ENCODE results near the gene C3.

GRCh38 chr19:6729573-6730152, 9.2 kb upstream of the C3 start:
- TF ChIP-seq CTCF (IDR thresholded peaks at IDR 0.05) (no peak), POLR2A (IDR thresholded peaks at IDR 0.05) (no peak), POLR2AphosphoS5 (IDR thresholded peaks at IDR 0.05) (no peak), EP300 (IDR thresholded peaks at IDR 0.05; ENCODE audit: low read depth) (no peak)

Data from transverse colon (tissue), 4 donors.